GM10248 (cell line): ENCODE measurements around the gene ZDHHC11B.

Source experiments
- CTCF ChIA-PET: fragments of 300-600 bp; sonication (Branson Sonifier 250); formaldehyde crosslinking; extraction: SDS; loops from one replicate; lab custom pipeline; 2021; ENCODE audit warnings: antibody characterized with exemption; lab: Yijun Ruan, JAX
- POLR2A ChIA-PET: fragments of 350-650 bp; sonication (Branson Sonifier 250); formaldehyde crosslinking; extraction: SDS; loops from one replicate; lab custom pipeline; 2020; ENCODE audit warnings: antibody characterized with exemption; lab: Yijun Ruan, JAX
- DNase-seq: peaks from one replicate; pipeline ENCODE4 v3.0.0; 2012; ENCODE audit errors: extremely low spot score
- CTCF ChIP-seq: IDR thresholded peaks from 2 replicates; pipeline ENCODE4 v1.5.1; 2012; ENCODE audit warnings: mild to moderate bottlenecking, low read depth; ENCODE audit errors: extremely low read depth, missing control alignments, control extremely low read depth

The ZDHHC11B gene

GRCh38 chr5:676699-677076 is 107.8 kb downstream of the ZDHHC11B start:
- ChIA-PET CTCF (no interaction called here), POLR2A (no interaction called here)
- TF ChIP-seq CTCF: no peak
- DNase-seq: no peak

GRCh38 chr5:675871-676698 is 108.4 kb downstream of the ZDHHC11B start:
- TF ChIP-seq CTCF: no peak
- CTCF ChIA-PET: no interaction called here
- DNase-seq: no peak
- POLR2A ChIA-PET: no interaction called here

- TF ChIP-seq CTCF: no peak
- ChIA-PET POLR2A (no interaction called here), CTCF (no interaction called here)
- DNase-seq: no peak
Observed at GRCh38 chr5:675111-675870, 109.2 kb downstream of the ZDHHC11B start.

- TF ChIP-seq CTCF: no peak
- DNase-seq: no peak
- ChIA-PET CTCF (interaction anchor here (6.7 kb wide), 1 partner anchor 229 kb away, joined by 73 read pairs; no protein-coding TSS in a partner anchor), POLR2A (no interaction called here)
Observed at GRCh38 chr5:674630-675011, 109.9 kb downstream of the ZDHHC11B start.

GRCh38 chr5:673831-674629 is 110.5 kb downstream of the ZDHHC11B start:
- ChIA-PET POLR2A (no interaction called here), CTCF (interaction anchor here (6.7 kb wide), 1 partner anchor 229 kb away, joined by 73 read pairs; no protein-coding TSS in a partner anchor)
- no peak for TF ChIP-seq CTCF
- no peak for DNase-seq
